ENCODE measurements around the gene SCGN.

GRCh38 chr6:25640891-25641290, 11.1 kb upstream of the SCGN start:
- no peak for TF ChIP-seq CTCF (conservative IDR thresholded peaks at IDR 0.05; ENCODE audit: low read length)
- TF ChIP-seq EZH2phosphoT487 (IDR thresholded peaks at IDR 0.05; ENCODE audit: borderline replicate concordance), result no peak

Measured in Loucy (cell line).